ENCODE results near the gene KIF26A. TPM values are rescaled to one million over a fixed set of nuclear protein-coding genes. Genes with fewer than 3 reads are reported as not detected.

KIF26A gene
- total RNA-seq, 1 experiment from 2014 or later = 3.1 TPM

- Histone ChIP-seq H3K4me3 (ENCODE audit: low read length) (no peak overlapping the region), H3K27me3 (ENCODE audit: low read length) (no peaks in the 10 kb centered on the region), H2AFZ (ENCODE audit: low read length) (no peak overlapping the region), H3K4me1 (ENCODE audit: insufficient read depth, low read length) (peaks cover 10% of the 10 kb centered on the region), H3K27ac (ENCODE audit: low read length) (no peak overlapping the region), H3K79me2 (ENCODE audit: low read length) (no peaks in the 10 kb centered on the region), H3K36me3 (ENCODE audit: low read depth, low read length) (no peaks in the 10 kb centered on the region), H3F3A (ENCODE audit: low read length, unreplicated experiment) (no peaks in the 10 kb centered on the region), H3K9me3 (ENCODE audit: low read length) (no peaks in the 10 kb centered on the region), H4K20me1 (ENCODE audit: low read length) (no peaks in the 10 kb centered on the region), H3K9ac (ENCODE audit: low read length) (no peak overlapping the region), H3K4me2 (ENCODE audit: low read length) (no peak overlapping the region), H3K9me2 (replicated peaks; ENCODE audit: low read length) (no peaks in the 10 kb centered on the region)
- CTCF ChIA-PET = no interaction called here
- ATAC-seq = no peak
- BruUV-seq (replicated peaks) = no TSS peak
- intact Hi-C loops (cut with micrococcal nuclease) = no loop called here
- DNase-seq = no peak
- POLR2A ChIA-PET (ENCODE audit: unreplicated experiment) = no interaction called here
- TF ChIP-seq EZH2phosphoT487 (IDR thresholded peaks at IDR 0.05; ENCODE audit: borderline replicate concordance, low read length) = no peak
- no peak for TF ChIP-seq EZH2 (IDR thresholded peaks at IDR 0.05; ENCODE audit: low read length, unreplicated experiment)
- TF ChIP-seq, protein P1, sequence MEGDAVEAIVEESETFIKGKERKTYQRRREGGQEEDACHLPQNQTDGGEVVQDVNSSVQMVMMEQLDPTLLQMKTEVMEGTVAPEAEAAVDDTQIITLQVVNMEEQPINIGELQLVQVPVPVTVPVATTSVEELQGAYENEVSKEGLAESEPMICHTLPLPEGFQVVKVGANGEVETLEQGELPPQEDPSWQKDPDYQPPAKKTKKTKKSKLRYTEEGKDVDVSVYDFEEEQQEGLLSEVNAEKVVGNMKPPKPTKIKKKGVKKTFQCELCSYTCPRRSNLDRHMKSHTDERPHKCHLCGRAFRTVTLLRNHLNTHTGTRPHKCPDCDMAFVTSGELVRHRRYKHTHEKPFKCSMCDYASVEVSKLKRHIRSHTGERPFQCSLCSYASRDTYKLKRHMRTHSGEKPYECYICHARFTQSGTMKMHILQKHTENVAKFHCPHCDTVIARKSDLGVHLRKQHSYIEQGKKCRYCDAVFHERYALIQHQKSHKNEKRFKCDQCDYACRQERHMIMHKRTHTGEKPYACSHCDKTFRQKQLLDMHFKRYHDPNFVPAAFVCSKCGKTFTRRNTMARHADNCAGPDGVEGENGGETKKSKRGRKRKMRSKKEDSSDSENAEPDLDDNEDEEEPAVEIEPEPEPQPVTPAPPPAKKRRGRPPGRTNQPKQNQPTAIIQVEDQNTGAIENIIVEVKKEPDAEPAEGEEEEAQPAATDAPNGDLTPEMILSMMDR (conservative IDR thresholded peaks at IDR 0.05; ENCODE audit: low read depth, low read length) = no peak
These were observed 36.6 kb upstream of the KIF26A start for GRCh38 chr14:104101651-104102281.

DNA sequence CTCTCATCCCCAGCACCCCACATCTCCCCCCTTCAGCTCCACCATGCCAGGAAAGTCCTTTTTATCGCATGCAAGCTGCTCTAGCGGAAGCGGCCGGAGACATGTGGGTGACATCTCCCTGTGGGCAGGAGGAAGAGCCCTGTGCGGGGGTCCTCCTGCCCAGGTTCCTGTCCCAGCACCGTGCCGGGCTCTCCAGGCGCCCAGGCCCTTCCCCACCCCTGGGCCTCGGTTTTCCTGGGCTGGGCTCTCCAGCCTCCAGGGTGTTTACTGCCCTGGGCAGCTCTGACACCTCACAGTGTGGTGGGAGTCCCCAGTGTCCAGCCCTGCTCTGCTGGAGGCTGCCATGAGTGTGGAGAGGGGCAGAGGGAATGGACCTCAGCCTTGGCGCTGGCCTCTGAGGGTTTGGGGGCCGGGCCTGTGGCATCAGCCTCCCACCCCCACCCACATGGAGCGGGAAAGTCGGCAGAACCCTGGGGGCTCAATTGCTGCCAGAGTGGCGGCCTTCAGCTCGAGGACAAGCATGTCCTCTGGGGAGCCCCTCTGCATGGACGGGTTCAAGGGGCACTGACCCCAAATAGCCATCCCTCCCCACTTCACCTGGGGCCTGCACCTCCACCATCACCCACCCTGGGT lies 36.0 kb upstream of the KIF26A start:
- BruUV-seq (replicated peaks) = no TSS peak

More for the DNA sequence above, 36.0 kb upstream of the KIF26A start:
- ChIA-PET CTCF (no interaction called here), POLR2A (ENCODE audit: unreplicated experiment) (no interaction called here)
- Histone ChIP-seq H2AFZ (ENCODE audit: low read length) (no peak overlapping the region), H3K4me1 (ENCODE audit: insufficient read depth, low read length) (peaks cover 10% of the 10 kb centered on the region), H4K20me1 (ENCODE audit: low read length) (no peaks in the 10 kb centered on the region), H3K4me3 (ENCODE audit: low read length) (no peak overlapping the region), H3K27me3 (ENCODE audit: low read length) (no peaks in the 10 kb centered on the region), H3K36me3 (ENCODE audit: low read depth, low read length) (no peaks in the 10 kb centered on the region), H3K4me2 (ENCODE audit: low read length) (no peak overlapping the region), H3K9me3 (ENCODE audit: low read length) (no peaks in the 10 kb centered on the region), H3F3A (ENCODE audit: low read length, unreplicated experiment) (no peaks in the 10 kb centered on the region), H3K27ac (ENCODE audit: low read length) (no peak overlapping the region), H3K79me2 (ENCODE audit: low read length) (no peaks in the 10 kb centered on the region), H3K9me2 (replicated peaks; ENCODE audit: low read length) (no peaks in the 10 kb centered on the region), H3K9ac (ENCODE audit: low read length) (no peak overlapping the region)
- intact Hi-C loops (cut with micrococcal nuclease) = no loop called here
- TF ChIP-seq, protein P1 (conservative IDR thresholded peaks at IDR 0.05; ENCODE audit: low read depth, low read length) = no peak
- no peak for TF ChIP-seq EZH2phosphoT487 (IDR thresholded peaks at IDR 0.05; ENCODE audit: borderline replicate concordance, low read length)
- no peak for TF ChIP-seq EZH2 (IDR thresholded peaks at IDR 0.05; ENCODE audit: low read length, unreplicated experiment)
- DNase-seq (no peak), ATAC-seq (no peak)
